Embryonic facial prominence (tissue), 1 donor: ENCODE data around the gene TDRD6.
"Not testable (repeated sequence)": the region's sequence is repeated elsewhere in the genome, so short reads cannot be mapped to it uniquely, and the experiment has no call there.

Source experiments
- DNase-seq: peaks from one replicate; pipeline ENCODE4 v3.0.0-alpha.2; 2016; ENCODE audit errors: extremely low spot score

TDRD6 gene

GRCh38 chr6:46687619-46688097, at the start of gene TDRD6:
Gene TDRD6 (plus strand): TSS chr6:46687885. CDS start chr6:46688129, 244 bp downstream.
- DNase-seq, result no peak

- no peak for DNase-seq
Observed at GRCh38 chr6:46637933-46638332, 49.8 kb upstream of the TDRD6 start.

GRCh38 chr6:46638650-46639049, 49.0 kb upstream of the TDRD6 start:
- DNase-seq, result no peak

GRCh38 chr6:46642928-46643751, 44.5 kb upstream of the TDRD6 start:
- DNase-seq, result no peak

- DNase-seq, result no peak
Observed at GRCh38 chr6:46645265-46645664, 42.4 kb upstream of the TDRD6 start.

GRCh38 chr6:46648108-46648507, 39.6 kb upstream of the TDRD6 start:
- DNase-seq, result not testable (repeated sequence)

GRCh38 chr6:46648869-46649492, 38.7 kb upstream of the TDRD6 start:
- no peak for DNase-seq

- DNase-seq, result no peak
Observed at GRCh38 chr6:46651006-46651405, 36.7 kb upstream of the TDRD6 start.

GRCh38 chr6:46651816-46652215, 35.9 kb upstream of the TDRD6 start:
- no peak for DNase-seq

GRCh38 chr6:46652232-46652602, 35.5 kb upstream of the TDRD6 start:
- DNase-seq, result peak; percentile 37

GRCh38 chr6:46652603-46653438, 34.9 kb upstream of the TDRD6 start, which contains the start of the genes CYP39A1 and SLC25A27:
Gene CYP39A1 (minus strand): TSS chr6:46652818. CDS start chr6:46652582, 236 bp downstream.
Gene SLC25A27 (plus strand): TSS chr6:46652975. CDS start chr6:46653193, 218 bp downstream.
- peak; percentile 84 for DNase-seq

- no peak for DNase-seq
Observed at GRCh38 chr6:46653439-46654195, 34.1 kb upstream of the TDRD6 start.

GRCh38 chr6:46655803-46656202, 31.9 kb upstream of the TDRD6 start:
- no peak for DNase-seq

- no peak for DNase-seq
Observed at GRCh38 chr6:46657642-46658041, 30.0 kb upstream of the TDRD6 start.

GRCh38 chr6:46661483-46661882, 26.2 kb upstream of the TDRD6 start:
- DNase-seq, result no peak

GRCh38 chr6:46667377-46667776, 20.3 kb upstream of the TDRD6 start:
- no peak for DNase-seq

GRCh38 chr6:46674410-46674809, 13.3 kb upstream of the TDRD6 start:
- no peak for DNase-seq

GRCh38 chr6:46676604-46677313, 10.9 kb upstream of the TDRD6 start:
- DNase-seq, result no peak

GRCh38 chr6:46677314-46677654, 10.4 kb upstream of the TDRD6 start:
- no peak for DNase-seq

GRCh38 chr6:46684771-46685170, 2.9 kb upstream of the TDRD6 start:
- DNase-seq, result no peak
